ENCODE measurements around the gene ARVCF.

- TF ChIP-seq CTCF (IDR thresholded peaks at IDR 0.05; ENCODE audit: low read depth, low read length, poor library complexity, severe bottlenecking) (no peak), EZH2phosphoT487 (IDR thresholded peaks at IDR 0.05; ENCODE audit: borderline replicate concordance, low read length) (no peak)
Observed at GRCh38 chr22:19930551-19931486, 85.8 kb downstream of the ARVCF start.
